CD8-positive, alpha-beta memory T cell (primary cell): ENCODE measurements around the gene SLC7A8. TPM values are rescaled to one million over a fixed set of nuclear protein-coding genes. Genes with fewer than 3 reads are reported as not detected.

Source experiments
- CTCF ChIA-PET: fragments of 350-600 bp; sonication (Branson Sonifier 250); formaldehyde crosslinking; loops from one replicate; lab custom pipeline; 2021; ENCODE audit warnings: antibody characterized with exemption; lab: Charles Lee
- POLR2A ChIA-PET: fragments of 350-600 bp; sonication (Branson Sonifier 250); formaldehyde crosslinking; loops from one replicate; lab custom pipeline; 2021; ENCODE audit warnings: antibody characterized with exemption; lab: Charles Lee
- DNase-seq, 5 donors: peaks; one replicate each; pipeline versions ENCODE4 v3.0.0 to v3.0.0-alpha.2; 2020 to 2022; ENCODE audit warnings: mixed read lengths in 1 of 5
- H3K27ac ChIP-seq: one replicate; pipeline ENCODE4 v1.7.0; 2013; ENCODE audit warnings: low read depth, mild to moderate bottlenecking, low read length, moderate library complexity
- H3K27me3 ChIP-seq: 2 replicates; pipeline ENCODE4 v1.7.0; 2013; ENCODE audit warnings: low read length, mild to moderate bottlenecking; ENCODE audit not compliant: insufficient read depth, poor library complexity, severe bottlenecking
- H3K36me3 ChIP-seq: 2 replicates; pipeline ENCODE4 v1.7.0; 2013; ENCODE audit warnings: mild to moderate bottlenecking, low read length, moderate library complexity; ENCODE audit not compliant: insufficient read depth
- H3K4me1 ChIP-seq: 2 replicates; pipeline ENCODE4 v1.7.0; 2013; ENCODE audit warnings: mild to moderate bottlenecking, low read length, moderate library complexity; ENCODE audit not compliant: insufficient read depth
- H3K4me3 ChIP-seq: 2 replicates; pipeline ENCODE4 v1.7.0; 2013; ENCODE audit warnings: mild to moderate bottlenecking, low read length
- H3K9me3 ChIP-seq: 2 replicates; pipeline ENCODE4 v1.7.0; 2013; ENCODE audit warnings: mild to moderate bottlenecking, low read length
- H3K27ac Mint-ChIP-seq, 8 donors: one replicate each; pipeline ENCODE4 v1.8.0; 2020 to 2021; ENCODE audit warnings: mixed read lengths in 8 of 8, mild to moderate bottlenecking in 6 of 8, inconsistent platforms in 3 of 8, moderate library complexity in 3 of 8
- H3K27me3 Mint-ChIP-seq, 2 donors: one replicate each; pipeline ENCODE4 v1.8.0; 2020 to 2021; ENCODE audit warnings: mixed read lengths in 2 of 2, mild to moderate bottlenecking in 1 of 2, moderate library complexity in 1 of 2
- H3K36me3 Mint-ChIP-seq, 3 donors: one replicate each; pipeline ENCODE4 v1.8.0; 2020 to 2021; ENCODE audit warnings: mixed read lengths in 3 of 3, inconsistent platforms in 1 of 3, mild to moderate bottlenecking in 1 of 3
- H3K4me1 Mint-ChIP-seq, 3 donors: one replicate each; pipeline ENCODE4 v1.8.0; 2020 to 2021; ENCODE audit warnings: mixed read lengths in 3 of 3, inconsistent platforms in 1 of 3, mild to moderate bottlenecking in 1 of 3
- H3K4me3 Mint-ChIP-seq, 7 donors: one replicate each; pipeline ENCODE4 v1.8.0; 2020 to 2021; ENCODE audit warnings: mixed read lengths in 7 of 7, mild to moderate bottlenecking in 6 of 7, moderate library complexity in 4 of 7, inconsistent platforms in 2 of 7
- H3K9me3 Mint-ChIP-seq, 5 donors: one replicate each; pipeline ENCODE4 v1.8.0; 2020 to 2022; ENCODE audit warnings: mixed read lengths in 5 of 5, mild to moderate bottlenecking in 3 of 5, moderate library complexity in 2 of 5, inconsistent platforms in 1 of 5
- polyA plus RNA-seq: library from polyadenylated mRNA; unstranded; fragments of 300-500 nt; fragmentation: Illumina TruSeq; gene quantifications from one replicate; pipeline ENCODE4 v1.2.3, GENCODE V29; 2021
- total RNA-seq, 2 experiments: library from RNA; stranded (reverse); gene quantifications; one replicate each; pipeline ENCODE4 v1.2.3, GENCODE V29; 2021

The SLC7A8 gene
- total and polyA plus RNA-seq, 3 experiments from 2014 or later: 0.51 to 2.5 (median 1.4) TPM

- ChIA-PET CTCF (interaction anchor here (3.8 kb wide), 1 partner anchor 11 kb away, joined by 19 read pairs; no protein-coding TSS in a partner anchor), POLR2A (no interaction called here)
- no peaks in the 10 kb centered on the region for H3K27me3 ChIP-seq
- Mint-ChIP-seq H3K4me3 (no peak overlapping the region), H3K27ac (no peak overlapping the region), H3K36me3 (no peaks in the 10 kb centered on the region), H3K27me3 (peaks cover 14 to 16% of the 10 kb centered on the region in 2 donors), H3K4me1 (peaks cover 0 to 7% (median 1%) of the 10 kb centered on the region in 3 donors), H3K9me3 (no peaks in the 10 kb centered on the region)
- H3K9me3 ChIP-seq: no peaks in the 10 kb centered on the region
- H3K36me3 ChIP-seq: no peaks in the 10 kb centered on the region
- H3K4me3 ChIP-seq: no peak overlapping the region
- no peak overlapping the region for H3K27ac ChIP-seq
- H3K4me1 ChIP-seq: no peaks in the 10 kb centered on the region
- no peak for DNase-seq
Measured at GRCh38 chr14:23131482-23131881, 52.0 kb downstream of the SLC7A8 start.

- Mint-ChIP-seq H3K36me3 (no peaks in the 10 kb centered on the region), H3K4me1 (peaks cover 0 to 7% (median 1%) of the 10 kb centered on the region in 3 donors), H3K27ac (no peak overlapping the region), H3K9me3 (no peaks in the 10 kb centered on the region), H3K4me3 (no peak overlapping the region), H3K27me3 (peaks cover 9 to 16% of the 10 kb centered on the region in 2 donors)
- H3K9me3 ChIP-seq: no peaks in the 10 kb centered on the region
- no peak overlapping the region for H3K4me3 ChIP-seq
- H3K27ac ChIP-seq: no peak overlapping the region
- H3K4me1 ChIP-seq: no peaks in the 10 kb centered on the region
- ChIA-PET CTCF (interaction anchor here (3.8 kb wide), 1 partner anchor 10 kb away, joined by 19 read pairs; no protein-coding TSS in a partner anchor), POLR2A (no interaction called here)
- H3K27me3 ChIP-seq: no peaks in the 10 kb centered on the region
- no peak for DNase-seq
- no peaks in the 10 kb centered on the region for H3K36me3 ChIP-seq
Measured at GRCh38 chr14:23130871-23131270, 52.6 kb downstream of the SLC7A8 start.

- no peak overlapping the region for H3K4me3 Mint-ChIP-seq
- POLR2A ChIA-PET: no interaction called here
- CTCF ChIA-PET: interaction anchor here (0.7 to 3.8 kb wide), 3 partner anchors 9 to 58 kb away, joined by 3 to 19 read pairs (median 3); no protein-coding TSS in a partner anchor
- H3K4me1 ChIP-seq: no peaks in the 10 kb centered on the region
- no peaks in the 10 kb centered on the region for H3K27me3 ChIP-seq
- no peak for DNase-seq
- H3K36me3 Mint-ChIP-seq: no peaks in the 10 kb centered on the region
- H3K36me3 ChIP-seq: no peaks in the 10 kb centered on the region
- no peak overlapping the region for H3K27ac Mint-ChIP-seq
- no peaks in the 10 kb centered on the region for H3K9me3 Mint-ChIP-seq
- peaks cover 9 to 16% of the 10 kb centered on the region in 2 donors for H3K27me3 Mint-ChIP-seq
- H3K4me1 Mint-ChIP-seq: peaks cover 0 to 7% (median 1%) of the 10 kb centered on the region in 3 donors
- H3K4me3 ChIP-seq: no peak overlapping the region
- H3K27ac ChIP-seq: no peak overlapping the region
- H3K9me3 ChIP-seq: no peaks in the 10 kb centered on the region
Measured at GRCh38 chr14:23129759-23130316, 53.6 kb downstream of the SLC7A8 start.

- ChIA-PET POLR2A (no interaction called here), CTCF (interaction anchor here (0.7 to 3.8 kb wide), 3 partner anchors 9 to 58 kb away, joined by 3 to 19 read pairs (median 3); no protein-coding TSS in a partner anchor)
- Mint-ChIP-seq H3K4me3 (no peak overlapping the region), H3K4me1 (peaks cover 0 to 7% (median 1%) of the 10 kb centered on the region in 3 donors), H3K9me3 (no peaks in the 10 kb centered on the region), H3K27me3 (peaks cover 9 to 16% of the 10 kb centered on the region in 2 donors), H3K36me3 (no peaks in the 10 kb centered on the region), H3K27ac (no peak overlapping the region)
- Histone ChIP-seq H3K27ac (no peak overlapping the region), H3K4me1 (no peaks in the 10 kb centered on the region), H3K36me3 (no peaks in the 10 kb centered on the region), H3K9me3 (no peaks in the 10 kb centered on the region), H3K27me3 (no peaks in the 10 kb centered on the region), H3K4me3 (no peak overlapping the region)
- no peak for DNase-seq
Measured at GRCh38 chr14:23128969-23129758, 54.3 kb downstream of the SLC7A8 start.

GRCh38 chr14:23127861-23128260 lies 55.6 kb downstream of the SLC7A8 start:
- no peaks in the 10 kb centered on the region for H3K9me3 ChIP-seq
- H3K36me3 ChIP-seq: no peaks in the 10 kb centered on the region
- H3K4me1 Mint-ChIP-seq: peaks cover 0 to 7% (median 1%) of the 10 kb centered on the region in 3 donors
- H3K4me3 Mint-ChIP-seq: no peak overlapping the region
- ChIA-PET POLR2A (no interaction called here), CTCF (interaction anchor here (3.8 kb wide), 1 partner anchor 7 kb away, joined by 19 read pairs; no protein-coding TSS in a partner anchor)
- no peaks in the 10 kb centered on the region for H3K27me3 ChIP-seq
- no peaks in the 10 kb centered on the region for H3K4me1 ChIP-seq
- no peaks in the 10 kb centered on the region for H3K36me3 Mint-ChIP-seq
- H3K27ac ChIP-seq: no peak overlapping the region
- peak overlapping the region in 1 of 8 donors; percentile 49 for H3K27ac Mint-ChIP-seq
- H3K27me3 Mint-ChIP-seq: peaks cover 9 to 16% of the 10 kb centered on the region in 2 donors
- no peak for DNase-seq
- H3K4me3 ChIP-seq: no peak overlapping the region
- H3K9me3 Mint-ChIP-seq: no peaks in the 10 kb centered on the region

- Histone ChIP-seq H3K36me3 (no peaks in the 10 kb centered on the region), H3K4me1 (peaks cover 1% of the 10 kb centered on the region), H3K27me3 (no peaks in the 10 kb centered on the region), H3K9me3 (no peaks in the 10 kb centered on the region), H3K4me3 (no peak overlapping the region), H3K27ac (no peak overlapping the region)
- DNase-seq: no peak
- CTCF ChIA-PET: no interaction called here
- Mint-ChIP-seq H3K27me3 (peaks cover 9 to 16% of the 10 kb centered on the region in 2 donors), H3K4me1 (peaks cover 0 to 7% (median 1%) of the 10 kb centered on the region in 3 donors), H3K27ac (no peak overlapping the region), H3K4me3 (no peak overlapping the region), H3K9me3 (no peaks in the 10 kb centered on the region), H3K36me3 (no peaks in the 10 kb centered on the region)
- POLR2A ChIA-PET: no interaction called here
Measured at GRCh38 chr14:23126548-23127278, 56.7 kb downstream of the SLC7A8 start.

GRCh38 chr14:23125933-23126524 lies 57.4 kb downstream of the SLC7A8 start:
- H3K27ac ChIP-seq: no peak overlapping the region
- H3K4me3 ChIP-seq: no peak overlapping the region
- no peaks in the 10 kb centered on the region for H3K9me3 ChIP-seq
- CTCF ChIA-PET: no interaction called here
- peaks cover 8% of the 10 kb centered on the region for H3K4me1 ChIP-seq
- no peaks in the 10 kb centered on the region for H3K36me3 Mint-ChIP-seq
- no peaks in the 10 kb centered on the region for H3K9me3 Mint-ChIP-seq
- peaks cover 9 to 12% of the 10 kb centered on the region in 2 donors for H3K27me3 Mint-ChIP-seq
- peaks cover 6 to 13% (median 7%) of the 10 kb centered on the region in 3 donors for H3K4me1 Mint-ChIP-seq
- POLR2A ChIA-PET: no interaction called here
- no peak for DNase-seq
- peak overlapping the region in 1 of 8 donors; percentile 24 for H3K27ac Mint-ChIP-seq
- H3K4me3 Mint-ChIP-seq: no peak overlapping the region
- no peaks in the 10 kb centered on the region for H3K27me3 ChIP-seq
- no peaks in the 10 kb centered on the region for H3K36me3 ChIP-seq
